H1 (cell line): ENCODE data around the gene NDUFA8. TPM values are rescaled to one million over a fixed set of nuclear protein-coding genes. Genes with fewer than 3 reads are reported as not detected.

Experiments
- ASH2L ChIP-seq: fragments of 200-600, 300-600 bp; sonication (generic); IDR thresholded peaks from one replicate; pipeline ENCODE4 v1.7.1; 2017; ENCODE audit warnings: low read length
- BCL11A ChIP-seq, 2 experiments: IDR thresholded peaks; one replicate each; pipeline ENCODE4 v1.6.1; 2011; ENCODE audit warnings: low read depth in 2 of 2, low read length in 2 of 2, mild to moderate bottlenecking in 2 of 2
- GABPA ChIP-seq: IDR thresholded peaks from 2 replicates; pipeline ENCODE4 v1.6.1; 2011; ENCODE audit warnings: mild to moderate bottlenecking, low read length, moderate library complexity, borderline replicate concordance; ENCODE audit not compliant: insufficient read depth
- POU5F1 ChIP-seq: IDR thresholded peaks from 2 replicates; pipeline ENCODE4 v1.6.1; 2011; ENCODE audit warnings: low read depth, mild to moderate bottlenecking, low read length, moderate library complexity
- SP4 ChIP-seq: IDR thresholded peaks from 2 replicates; pipeline ENCODE4 v1.6.1; 2012; ENCODE audit warnings: low read length, inconsistent platforms
- TAF7 ChIP-seq: optimal IDR thresholded peaks from 2 replicates; pipeline ENCODE3; 2011; ENCODE audit warnings: low read depth, mild to moderate bottlenecking, inconsistent platforms, low read length, moderate library complexity, borderline replicate concordance
- polyA plus RNA-seq, 7 experiments: library from polyadenylated mRNA; depleted of rRNA in 3 of 7; stranded (reverse) in 5 of 7; unstranded in 2 of 7; fragments of >200 nt in 5 of 7; fragments of 200-250 nt in 2 of 7; gene quantifications; 1 replicate in 5 of 7; 2 replicates in 1 of 7; 4 replicates in 1 of 7; pipeline versions ENCODE4 v1.2.1 to v1.2.3, GENCODE V29; 2011 to 2013; ENCODE audit warnings: missing spikeins in 2 of 7, mixed read lengths in 2 of 7
- total RNA-seq: library from RNA; stranded (reverse); fragmentation: NEBNext Ultra II Directional; extraction: Animal tissue kit (Norgen Biotek cat#: 25700); gene quantifications from 2 replicates; pipeline ENCODE4 v1.2.1, GENCODE V29; 2021
- TF ChIP-seq, protein P1 (sequence below): IDR thresholded peaks from 2 replicates; pipeline ENCODE4 v1.6.1; 2011; ENCODE audit warnings: low read length, improper control_type of control experiment

The NDUFA8 gene
- total and polyA plus RNA-seq, 2 of the 8 experiments (the other 6 are each of a cell fraction or from before 2014, with no cell fraction given): 61.0 to 73.8 TPM

GRCh38 chr9:122207096-122207495, 47.5 kb upstream of the NDUFA8 start (continued):
- no peak for TF ChIP-seq ASH2L
- TF ChIP-seq, protein P1, sequence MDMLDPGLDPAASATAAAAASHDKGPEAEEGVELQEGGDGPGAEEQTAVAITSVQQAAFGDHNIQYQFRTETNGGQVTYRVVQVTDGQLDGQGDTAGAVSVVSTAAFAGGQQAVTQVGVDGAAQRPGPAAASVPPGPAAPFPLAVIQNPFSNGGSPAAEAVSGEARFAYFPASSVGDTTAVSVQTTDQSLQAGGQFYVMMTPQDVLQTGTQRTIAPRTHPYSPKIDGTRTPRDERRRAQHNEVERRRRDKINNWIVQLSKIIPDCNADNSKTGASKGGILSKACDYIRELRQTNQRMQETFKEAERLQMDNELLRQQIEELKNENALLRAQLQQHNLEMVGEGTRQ: no peak
- no peak for TF ChIP-seq TAF7
- TF ChIP-seq POU5F1: no peak
- TF ChIP-seq BCL11A (IDR thresholded peaks at IDR 0.05; ENCODE audit: low read depth in 2 of 2, low read length in 2 of 2): no peak
- TF ChIP-seq GABPA: no peak
- no peak for TF ChIP-seq SP4
